NCI-H526 (cell line): ENCODE results near the gene TUBB1.
A peak's percentile ranks its signal among the peaks of the same experiment; 100 is the strongest.
"Not testable (repeated sequence)": the region's sequence is repeated elsewhere in the genome, so short reads cannot be mapped to it uniquely, and the experiment has no call there.

ENCODE experiments used
- DNase-seq, 2 experiments: peaks; one replicate each; lab custom pipeline; 2025; lab: John Stamatoyannopoulos, UW

TUBB1 gene

DNA sequence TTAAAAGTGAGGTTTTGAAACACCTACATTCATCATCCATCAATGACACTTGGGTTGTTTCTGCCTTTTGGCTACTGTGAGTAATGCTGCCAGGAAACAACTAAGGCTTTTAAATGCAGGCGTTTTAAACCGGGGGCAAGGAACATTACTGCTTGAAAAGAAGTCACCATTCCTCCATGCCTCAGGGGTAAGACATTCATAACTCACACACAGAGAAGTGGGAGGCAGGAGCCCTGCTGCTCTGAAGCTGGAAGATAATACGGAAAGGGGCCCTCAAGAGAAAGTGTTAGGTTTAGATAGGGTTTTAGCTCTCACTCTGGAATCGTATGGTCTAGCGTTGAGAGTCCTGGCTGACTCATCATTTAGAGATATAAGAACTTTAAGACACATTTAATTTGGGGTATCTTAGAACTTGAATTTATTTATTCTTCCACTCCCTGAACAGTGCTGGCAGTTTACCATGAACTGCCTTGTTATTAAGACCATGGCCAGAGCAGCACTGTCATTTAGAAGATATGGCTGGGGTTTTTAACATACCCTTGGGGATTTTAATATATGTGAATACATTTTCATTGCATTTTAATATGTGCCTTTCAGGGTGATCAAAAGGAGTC is 1.8 kb downstream of the TUBB1 start:
- no peak for DNase-seq

DNA sequence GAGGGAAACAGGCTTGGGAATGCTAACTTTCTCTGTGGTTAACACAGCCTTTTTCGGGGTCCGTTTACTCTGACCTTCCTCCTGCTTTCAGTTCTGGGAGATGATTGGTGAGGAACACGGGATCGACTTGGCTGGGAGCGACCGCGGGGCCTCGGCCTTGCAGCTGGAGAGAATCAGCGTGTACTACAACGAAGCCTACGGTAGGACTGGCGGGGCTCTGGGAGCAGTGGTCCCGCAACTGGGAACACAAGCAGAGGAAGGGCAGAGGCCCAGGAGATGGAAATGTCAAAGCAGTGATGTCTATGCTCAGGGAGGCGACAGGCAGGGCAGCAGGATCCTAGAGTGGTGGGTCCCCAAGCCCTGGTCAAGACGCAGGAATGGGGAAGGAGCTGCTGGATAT is 3.5 kb downstream of the TUBB1 start:
- DNase-seq, result no peak

DNA sequence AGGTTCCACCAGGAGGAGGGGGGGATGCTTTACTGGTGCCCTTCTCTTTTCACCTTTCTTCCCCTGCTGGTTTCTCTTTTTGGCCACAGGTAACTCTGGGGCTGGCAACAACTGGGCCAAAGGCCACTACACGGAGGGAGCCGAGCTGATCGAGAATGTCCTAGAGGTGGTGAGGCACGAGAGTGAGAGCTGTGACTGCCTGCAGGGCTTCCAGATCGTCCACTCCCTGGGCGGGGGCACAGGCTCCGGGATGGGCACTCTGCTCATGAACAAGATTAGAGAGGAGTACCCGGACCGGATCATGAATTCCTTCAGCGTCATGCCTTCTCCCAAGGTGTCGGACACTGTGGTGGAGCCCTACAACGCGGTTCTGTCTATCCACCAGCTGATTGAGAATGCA is 4.4 kb downstream of the TUBB1 start:
- DNase-seq, result no peak

DNA sequence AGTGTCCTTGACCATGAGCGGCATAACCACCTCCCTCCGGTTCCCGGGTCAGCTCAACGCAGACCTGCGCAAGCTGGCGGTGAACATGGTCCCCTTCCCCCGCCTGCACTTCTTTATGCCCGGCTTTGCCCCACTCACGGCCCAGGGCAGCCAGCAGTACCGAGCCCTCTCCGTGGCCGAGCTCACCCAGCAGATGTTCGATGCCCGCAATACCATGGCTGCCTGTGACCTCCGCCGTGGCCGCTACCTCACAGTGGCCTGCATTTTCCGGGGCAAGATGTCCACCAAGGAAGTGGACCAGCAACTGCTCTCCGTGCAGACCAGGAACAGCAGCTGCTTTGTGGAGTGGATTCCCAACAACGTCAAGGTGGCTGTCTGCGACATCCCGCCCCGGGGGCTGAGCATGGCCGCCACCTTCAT is 4.9 kb downstream of the TUBB1 start:
- DNase-seq, result no peak

DNA sequence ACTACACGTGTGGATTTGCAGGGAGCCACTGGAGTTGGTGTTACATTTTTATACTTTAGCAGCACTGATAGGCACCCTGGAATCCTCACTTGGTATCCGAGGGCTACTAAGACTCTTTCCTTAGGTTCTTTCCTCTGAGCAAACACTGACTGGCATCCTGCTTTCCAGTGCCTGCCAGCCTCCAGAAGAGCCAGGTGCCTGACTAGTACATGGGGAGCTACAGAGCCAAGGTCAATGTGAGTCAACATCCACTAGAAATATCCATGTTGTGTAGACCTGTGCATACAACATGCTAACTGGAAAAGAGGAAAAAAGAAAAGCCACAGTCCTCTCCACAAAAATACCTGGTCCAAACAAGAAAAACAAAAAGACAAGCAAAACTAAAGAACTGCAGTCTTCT is 5.9 kb downstream of the TUBB1 start:
- DNase-seq, result no peak

DNA sequence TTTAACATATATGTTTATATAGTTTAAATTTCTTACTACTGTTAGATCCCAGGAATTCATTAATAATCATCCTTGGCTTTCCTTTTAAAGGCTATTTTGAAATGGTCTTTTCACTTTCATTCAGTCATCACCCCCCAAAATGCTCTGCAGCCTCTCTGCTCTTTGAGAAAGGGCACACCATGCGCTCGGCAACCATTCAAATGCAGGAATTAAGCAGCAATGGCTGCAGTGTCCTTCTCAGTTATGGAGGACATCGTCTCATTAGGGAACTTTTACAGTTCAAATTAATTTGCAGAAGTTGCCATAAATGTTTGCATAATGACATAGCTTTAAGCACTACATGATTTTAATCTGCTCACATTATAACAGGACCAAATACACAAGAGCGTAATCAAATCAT is 6.3 kb downstream of the TUBB1 start:
- DNase-seq, result no peak

DNA sequence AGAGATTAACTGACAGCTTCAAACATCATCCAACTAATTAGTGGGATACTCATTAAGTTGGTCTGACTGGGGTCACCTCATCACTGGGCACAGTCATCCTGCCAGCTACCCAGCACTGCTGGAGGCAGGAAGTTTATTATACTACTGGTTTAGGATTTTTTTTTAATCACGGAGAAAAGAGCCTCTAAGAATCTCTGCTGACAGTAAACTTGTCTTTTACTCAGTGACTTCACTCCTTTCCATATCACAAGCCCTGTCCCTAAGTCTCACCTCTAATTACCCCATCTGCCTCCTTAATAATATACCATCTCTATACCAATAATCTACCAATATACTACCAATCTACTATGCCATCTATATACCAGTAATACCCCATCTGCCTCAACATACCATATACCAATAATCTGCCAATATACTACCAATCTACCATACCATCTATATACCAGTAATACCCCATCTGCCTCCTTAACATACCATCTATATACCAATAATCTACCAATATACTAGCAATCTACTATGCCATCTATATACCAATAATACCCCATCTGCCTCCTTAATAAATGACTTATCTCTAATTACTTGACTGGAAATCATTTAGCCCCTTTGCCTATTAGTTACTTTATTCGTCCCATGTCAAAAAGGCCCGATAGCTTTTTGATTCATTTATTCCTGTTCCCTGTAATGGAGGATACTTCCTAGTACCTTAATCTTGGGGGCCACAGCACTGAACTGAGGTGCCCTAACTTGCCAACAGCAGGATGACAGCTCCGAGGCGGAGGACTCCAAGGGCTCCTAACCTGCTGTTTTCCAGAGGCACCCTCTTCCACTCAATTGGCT is 7.9 kb downstream of the TUBB1 start:
- no peak for DNase-seq

DNA sequence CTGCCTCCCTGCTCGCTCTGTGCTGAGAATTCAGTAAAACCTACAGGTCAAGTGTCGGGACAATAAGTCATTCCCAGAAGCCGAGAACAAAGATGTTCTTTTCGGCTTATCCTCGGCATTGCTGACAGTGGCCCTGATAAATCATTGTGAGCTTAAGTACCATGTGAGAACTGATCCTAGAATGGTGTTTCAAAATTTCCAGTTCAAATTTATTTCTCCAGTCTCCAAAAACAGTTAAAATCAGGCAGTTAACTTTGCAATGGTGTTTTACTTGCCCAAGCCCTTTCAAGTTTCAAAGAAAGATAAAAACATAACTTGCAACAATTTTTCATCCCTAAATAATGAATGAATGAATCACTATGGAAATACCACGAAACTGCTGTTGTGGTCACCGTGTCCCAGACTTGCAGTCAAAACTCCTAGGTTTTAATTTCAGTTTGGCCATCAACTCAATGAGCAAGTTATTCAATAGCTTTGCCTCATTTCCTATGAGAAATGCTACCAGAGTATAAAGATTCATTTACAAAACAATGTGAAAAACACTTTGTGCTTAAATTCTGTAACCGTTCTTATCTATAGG is 8.6 kb downstream of the TUBB1 start:
- no peak for DNase-seq

DNA sequence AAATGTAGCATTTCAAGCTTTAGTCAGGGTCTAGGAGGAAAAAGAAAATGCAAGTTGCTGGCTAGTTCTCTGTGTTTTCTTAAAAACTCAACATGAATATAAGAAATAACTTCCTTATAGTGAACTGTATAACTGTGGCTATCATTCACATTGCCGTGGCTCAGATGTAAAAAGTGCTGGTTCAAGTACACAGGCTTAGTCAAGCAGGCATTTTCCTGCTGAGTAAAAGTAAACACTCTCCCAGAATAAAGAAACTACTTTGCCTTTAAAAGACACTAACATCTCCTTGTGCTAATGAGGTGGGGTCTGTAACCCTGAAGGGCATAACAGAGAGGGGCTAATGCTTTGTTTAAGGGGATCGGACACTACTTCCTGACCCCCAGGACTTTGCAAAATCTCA is 9.6 kb downstream of the TUBB1 start:
- no peak for DNase-seq

DNA sequence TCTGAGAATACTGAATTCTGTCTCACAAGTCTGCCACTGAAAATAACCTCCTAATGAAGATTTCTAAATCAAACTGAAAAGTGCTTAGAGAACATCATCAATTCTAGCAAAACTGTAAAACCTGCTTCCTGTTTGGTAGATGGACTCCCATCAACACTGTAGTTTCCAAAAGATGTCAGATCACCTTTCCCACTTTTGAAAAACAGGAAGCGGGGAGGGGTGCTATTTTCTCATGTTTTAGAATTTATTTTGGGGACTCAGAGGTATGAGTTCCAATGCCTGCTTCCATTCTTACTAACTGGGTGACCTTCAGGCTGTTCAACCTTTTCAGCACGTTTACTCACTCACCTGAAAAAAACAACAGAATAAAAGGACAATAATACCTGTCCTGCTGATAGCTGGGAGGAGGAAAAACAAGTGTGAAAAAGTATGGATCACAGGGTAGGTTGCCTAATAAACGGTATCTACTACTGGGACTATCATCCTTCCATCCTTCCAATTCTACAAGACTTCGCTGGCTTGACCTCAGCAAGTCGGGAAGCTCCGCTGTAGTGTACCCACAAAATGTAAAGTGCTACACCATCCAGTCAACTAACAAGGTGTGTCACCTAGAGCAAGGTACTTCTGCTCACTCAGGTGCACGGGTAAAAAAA is 11.8 kb downstream of the TUBB1 start:
- no peak for DNase-seq

DNA sequence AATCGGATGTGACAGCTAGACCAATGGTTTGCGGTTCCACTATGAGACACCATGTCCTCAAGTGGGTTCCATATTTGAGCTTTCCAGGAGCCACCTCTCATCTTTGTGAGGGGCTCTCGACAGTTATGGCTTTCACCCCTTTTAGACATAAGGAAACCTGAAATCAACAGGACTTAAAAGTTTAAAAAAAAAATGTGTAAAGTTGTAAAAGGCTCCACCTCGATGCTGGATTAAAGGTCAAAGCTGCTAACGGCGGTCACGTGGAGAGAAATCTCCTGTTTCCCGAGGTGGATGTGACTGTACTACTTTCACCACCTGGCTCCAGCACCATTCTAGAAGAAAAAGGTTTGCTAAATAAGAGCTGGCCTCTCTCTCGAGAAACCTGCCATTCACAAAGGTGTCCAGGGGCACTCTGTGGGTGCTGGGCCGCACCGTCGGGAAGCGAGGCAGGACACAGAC is 12.4 kb downstream of the TUBB1 start:
- DNase-seq, result peak in 1 of 2 experiments; percentile 47

DNA sequence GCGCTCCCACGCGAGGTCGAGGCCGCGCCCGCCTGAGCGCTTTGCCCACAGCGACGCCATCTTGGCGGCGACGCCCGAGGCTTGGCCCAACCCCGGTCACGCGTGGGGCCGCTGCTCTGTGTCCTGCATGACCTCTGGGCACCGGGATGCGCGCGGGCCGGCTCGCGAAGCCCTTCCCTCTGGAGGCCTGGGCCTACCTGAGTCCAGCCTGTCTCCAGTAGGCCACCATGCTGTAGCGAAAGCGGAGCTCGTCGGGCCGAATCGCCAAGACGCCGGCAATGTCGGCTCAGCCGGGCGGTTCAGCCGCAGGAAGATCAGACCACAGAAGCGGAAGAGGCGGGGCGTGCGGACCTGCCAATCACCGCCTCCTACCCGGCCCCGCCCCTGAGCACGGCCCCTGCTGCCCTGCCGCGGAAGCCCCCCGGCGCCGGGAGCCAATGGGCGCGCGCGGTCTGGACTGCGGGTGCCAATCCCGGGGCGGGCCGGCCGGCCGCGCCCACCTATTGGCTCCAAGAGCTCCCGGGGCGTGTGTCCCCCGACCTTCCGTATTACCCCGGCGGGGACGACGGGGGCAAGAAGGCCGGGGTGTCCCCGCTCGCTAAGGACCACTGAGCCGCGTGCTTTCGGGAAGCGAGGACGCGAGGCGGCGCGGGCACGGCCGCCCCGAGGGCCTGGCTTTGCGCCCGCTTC is 12.9 kb downstream of the TUBB1 start, which contains the start of gene ATP5F1E:
Gene ATP5F1E, minus strand, starts transcription at position 313 of the 690 bp plus-strand sequence. Its CDS starts 84 bp downstream, at position 229.
- peak; percentile 88 to 99 for DNase-seq

DNA sequence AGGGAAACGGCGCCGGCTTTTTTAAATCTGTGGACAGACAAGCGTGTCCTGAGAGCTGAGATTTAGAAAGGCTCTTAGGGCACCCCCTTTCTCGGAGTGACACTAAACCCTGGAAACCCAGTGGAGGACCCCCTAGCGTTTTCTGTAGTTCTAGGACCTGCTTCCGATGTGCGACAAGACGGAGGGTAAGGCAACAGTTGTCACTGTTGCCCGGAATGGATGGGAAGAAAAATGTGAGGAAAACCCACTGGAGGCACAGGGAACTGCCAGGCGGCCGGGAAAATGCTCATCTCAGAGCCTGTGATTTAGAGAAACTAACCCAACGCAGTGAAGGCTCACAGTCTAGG is 13.5 kb downstream of the TUBB1 start:
- DNase-seq, result peak; percentile 73 to 76

DNA sequence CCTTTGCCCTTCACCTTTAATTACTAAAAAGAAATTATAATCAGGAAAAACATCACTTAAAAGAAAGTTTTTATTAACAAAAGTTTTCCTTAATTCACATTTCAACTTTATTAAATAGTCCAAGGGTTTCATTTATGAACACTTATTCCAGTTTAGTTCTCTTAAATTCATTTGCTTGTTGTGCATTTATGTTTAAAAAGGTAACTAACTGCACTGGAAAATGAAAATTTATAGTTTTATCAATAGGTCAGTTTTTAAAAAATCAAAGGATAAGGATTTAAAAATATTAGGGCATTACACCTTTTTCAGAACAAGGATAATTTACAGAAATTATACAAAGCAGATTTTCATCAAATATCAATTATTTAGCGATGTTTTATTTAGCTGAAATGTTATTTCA is 13.9 kb downstream of the TUBB1 start:
- DNase-seq, result no peak

DNA sequence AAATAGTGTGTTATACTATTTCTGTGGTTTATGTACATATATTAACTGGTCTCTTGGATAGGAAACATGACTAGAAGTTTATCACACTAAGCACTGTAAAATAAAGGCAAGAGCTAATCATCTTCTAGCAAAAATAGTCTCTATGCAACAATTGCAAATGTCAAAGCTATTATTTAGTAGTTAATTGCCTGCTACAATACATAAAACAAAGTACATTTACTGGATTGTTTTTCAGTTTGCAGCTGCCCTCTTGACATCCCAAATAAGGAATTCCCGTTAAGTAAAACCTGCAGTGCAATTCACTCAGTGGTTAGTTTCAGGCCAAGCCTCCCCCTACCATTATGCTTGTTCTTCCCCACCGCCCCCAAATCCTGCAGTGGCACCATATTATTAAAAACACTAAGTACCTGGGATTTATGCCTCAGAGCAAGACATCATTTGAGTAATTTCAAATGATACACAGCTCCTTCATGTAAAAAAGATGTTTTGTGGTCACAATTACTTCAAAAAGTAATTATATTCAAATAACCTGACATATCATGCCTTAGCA is 14.5 kb downstream of the TUBB1 start:
- no peak for DNase-seq

DNA sequence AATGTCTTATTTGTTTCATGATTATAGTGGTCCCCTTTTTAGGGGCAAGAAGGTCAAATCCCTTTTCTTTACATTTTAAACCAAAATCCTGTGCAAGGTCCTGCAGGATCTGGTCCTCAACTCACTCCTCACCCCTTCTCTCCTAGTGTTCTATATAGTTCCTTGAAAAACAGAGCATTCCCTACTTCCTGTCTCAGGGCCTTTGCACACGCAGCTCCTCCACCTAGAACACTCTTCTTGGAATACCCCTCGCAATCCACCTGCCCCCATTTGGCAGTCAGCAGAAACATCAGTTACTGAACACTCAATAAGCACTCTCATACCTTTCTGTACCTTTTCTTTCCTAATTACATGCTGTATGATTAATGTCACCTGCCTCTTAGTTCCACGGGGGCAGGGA is 16.2 kb downstream of the TUBB1 start:
- DNase-seq, result no peak

DNA sequence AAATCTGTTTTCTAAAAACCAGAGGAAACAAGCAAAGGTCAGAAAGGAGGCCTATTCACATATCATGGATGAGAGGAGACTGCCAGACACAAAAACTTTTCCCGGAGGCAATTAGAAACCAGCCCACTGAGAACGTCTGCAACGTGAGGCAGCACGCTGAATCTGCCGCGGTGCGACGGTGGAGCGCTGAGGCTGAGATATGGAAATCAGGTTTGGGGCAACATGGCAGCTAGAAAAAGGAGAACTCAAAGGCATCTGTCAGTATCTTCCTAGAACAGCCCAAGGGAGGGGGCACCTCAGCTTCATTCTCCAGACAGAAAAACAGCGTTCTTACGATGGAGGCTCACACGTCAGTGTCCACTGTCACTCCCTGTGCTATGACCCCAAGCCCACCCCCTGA is 18.2 kb downstream of the TUBB1 start:
- no peak for DNase-seq

DNA sequence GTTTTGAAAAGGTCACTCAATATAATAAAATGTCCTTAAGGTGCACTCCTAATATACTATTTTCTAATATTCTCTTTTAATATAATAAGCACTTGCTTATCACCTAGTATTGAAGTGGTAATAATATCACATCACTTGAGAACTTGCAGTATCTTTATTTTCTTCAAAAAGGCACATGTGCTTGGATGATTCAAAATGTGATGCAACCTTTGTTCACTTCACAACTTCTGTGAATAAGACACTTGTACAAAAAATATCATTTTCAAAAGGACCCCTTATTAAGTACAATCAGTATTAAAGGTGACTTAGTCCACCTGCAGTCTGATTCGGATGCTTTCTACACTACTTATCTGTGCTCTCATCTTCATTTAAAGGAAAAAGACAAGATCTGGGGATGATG is 20.0 kb downstream of the TUBB1 start:
- DNase-seq, result no peak

DNA sequence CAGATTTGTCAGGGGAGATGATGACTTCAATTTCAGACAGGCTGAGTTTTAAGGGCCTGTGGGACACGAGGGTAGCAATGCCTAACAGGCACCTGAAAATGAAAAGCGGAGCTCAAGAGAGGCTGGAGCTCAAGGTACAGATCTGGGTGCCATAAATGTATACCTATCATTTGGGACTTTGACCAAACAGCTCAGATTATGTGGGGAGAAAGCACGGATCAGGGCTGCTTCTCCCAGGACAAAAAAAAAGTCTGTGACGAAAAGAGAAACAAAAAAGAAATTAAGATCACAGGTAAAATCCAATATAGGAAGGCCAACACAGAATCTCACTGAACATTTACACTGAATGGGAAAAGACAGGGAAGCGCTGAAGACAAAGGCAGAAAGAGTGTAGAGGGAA is 21.4 kb downstream of the TUBB1 start:
- no peak for DNase-seq

DNA sequence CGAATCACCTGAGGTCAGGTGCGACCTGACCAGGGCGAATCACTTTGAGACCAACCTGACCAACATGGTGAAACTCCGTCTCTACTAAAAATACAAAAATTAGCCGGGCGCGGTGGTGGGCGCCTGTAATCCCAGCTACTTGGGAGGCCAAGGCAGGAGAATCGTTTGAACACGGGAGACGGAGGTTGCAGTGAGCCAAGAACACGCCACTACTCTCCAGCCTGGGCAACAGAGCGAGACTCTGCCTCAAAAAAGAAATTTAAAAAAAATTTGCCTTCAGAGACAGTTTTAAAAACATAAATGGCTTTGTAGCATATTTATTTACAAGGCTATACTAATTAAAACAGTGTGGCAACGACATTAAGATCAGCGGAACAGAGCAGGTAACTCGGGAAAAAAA is 22.3 kb downstream of the TUBB1 start:
- not testable (repeated sequence) for DNase-seq

DNA sequence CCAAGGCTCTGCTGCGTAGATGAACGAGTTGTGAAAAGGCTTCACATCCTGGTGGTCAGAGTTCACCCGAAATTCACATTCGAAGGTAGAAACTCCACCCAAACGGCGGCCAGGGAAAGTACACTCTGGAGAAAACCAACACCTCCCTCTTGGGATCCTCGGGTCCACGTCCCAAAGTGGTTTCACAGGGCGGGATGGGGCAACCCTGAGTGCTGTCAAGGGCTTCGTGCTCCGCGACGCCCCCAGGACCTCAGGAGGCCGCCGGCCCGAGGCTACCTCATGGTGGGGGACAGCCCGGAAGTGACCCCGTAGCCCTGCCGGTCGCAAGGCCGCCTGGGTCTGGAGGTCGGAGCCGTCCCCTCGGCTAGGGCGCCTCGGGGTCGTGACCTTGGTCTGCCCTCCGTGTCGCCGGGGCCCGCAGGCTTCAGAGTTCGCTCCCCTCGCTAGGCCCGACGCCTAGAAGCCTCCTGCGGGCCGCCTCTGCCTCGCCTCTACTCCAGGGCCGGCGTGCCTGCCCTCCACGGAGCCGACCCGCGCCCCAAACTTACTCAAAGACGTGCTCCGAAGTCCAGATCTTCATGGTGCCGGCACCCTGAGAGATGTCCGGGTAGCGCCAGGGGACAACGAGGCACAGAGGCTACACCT is 23.0 kb downstream of the TUBB1 start, which contains the start of gene PRELID3B:
Gene PRELID3B, minus strand, starts transcription at position 636 of the 645 bp plus-strand sequence. Its CDS starts 56 bp downstream, at position 580.
- DNase-seq, result peak; percentile 25 to 55
